Adrenal gland (tissue), 5 donors: ENCODE data around the gene ABHD12B.

ENCODE experiments used
- CTCF ChIP-seq, 6 experiments: fragments of 450-650 bp in 4 of 6; fragments of 200-600 bp in 2 of 6; sonication (generic) in 1 of 6; IDR thresholded peaks; 1 replicate in 5 of 6; 2 replicates in 1 of 6; pipeline versions ENCODE4 v1.5.1 to v1.8.0; 2016 to 2021; ENCODE audit warnings: antibody characterized with exemption in 6 of 6, mild to moderate bottlenecking in 2 of 6, moderate library complexity in 1 of 6
- POLR2A ChIP-seq, 2 donors: fragments of 450-650 bp; IDR thresholded peaks; one replicate each; pipeline ENCODE4 v1.6.1; 2017; ENCODE audit warnings: antibody characterized with exemption in 2 of 2, mild to moderate bottlenecking in 2 of 2, moderate library complexity in 1 of 2
- donor health status: DM: no; HTN: no; CAD: no.

- TF ChIP-seq CTCF (IDR thresholded peaks at IDR 0.05) (no peak), POLR2A (IDR thresholded peaks at IDR 0.05) (no peak)
Measured at GRCh38 chr14:50932592-50933495, 61.0 kb downstream of the ABHD12B start.
